Parathyroid adenoma (tissue), 2 donors: ENCODE data around the gene POU2AF2.
"Not testable (repeated sequence)": the region's sequence is repeated elsewhere in the genome, so short reads cannot be mapped to it uniquely, and the experiment has no call there.

ENCODE experiments used
- H2AFZ ChIP-seq: fragments of 300-600 bp; sonication (generic); one replicate; pipeline ENCODE4 v1.7.0; 2017; ENCODE audit warnings: antibody characterized with exemption, mild to moderate bottlenecking
- H3K27ac ChIP-seq: fragments of 300-600 bp; sonication (generic); one replicate; pipeline ENCODE4 v1.7.0; 2017
- H3K27me3 ChIP-seq: fragments of 300-600 bp; sonication (generic); one replicate; pipeline ENCODE4 v1.7.0; 2017; ENCODE audit warnings: low read length; ENCODE audit not compliant: control insufficient read depth, insufficient read depth
- H3K36me3 ChIP-seq: fragments of 300-600 bp; sonication (generic); one replicate; pipeline ENCODE4 v1.7.0; 2017; ENCODE audit warnings: low read length; ENCODE audit not compliant: control insufficient read depth, insufficient read depth
- H3K4me1 ChIP-seq: fragments of 300-600 bp; sonication (generic); one replicate; pipeline ENCODE4 v1.7.0; 2017; ENCODE audit warnings: control low read depth
- H3K4me2 ChIP-seq: fragments of 300-600 bp; sonication (generic); one replicate; pipeline ENCODE4 v1.7.0; 2017; ENCODE audit warnings: low read length
- H3K4me3 ChIP-seq: fragments of 300-600 bp; sonication (generic); one replicate; pipeline ENCODE4 v1.7.0; 2017; ENCODE audit warnings: low read depth, low read length
- H3K79me2 ChIP-seq: fragments of 300-600 bp; sonication (generic); one replicate; pipeline ENCODE4 v1.7.0; 2017; ENCODE audit warnings: control low read depth
- H3K9ac ChIP-seq: fragments of 300-600 bp; sonication (generic); one replicate; pipeline ENCODE4 v1.7.0; 2017; ENCODE audit warnings: mild to moderate bottlenecking
- H3K9me3 ChIP-seq: fragments of 300-600 bp; sonication (generic); one replicate; pipeline ENCODE4 v1.7.0; 2017; ENCODE audit warnings: low read length; ENCODE audit not compliant: control insufficient read depth
- TF ChIP-seq, protein P1 (sequence below): fragments of 300-600 bp; sonication (generic); IDR thresholded peaks from one replicate; pipeline ENCODE4 v1.7.0; 2017; ENCODE audit warnings: antibody characterized with exemption, mild to moderate bottlenecking
- donor health status: primary hyperparathyroidism.

POU2AF2 gene

GRCh38 chr11:111285189-111286091, 39.9 kb downstream of the POU2AF2 start:
- no peak overlapping the region for H3K27ac ChIP-seq
- peak overlapping the region; percentile 73 for H3K4me2 ChIP-seq
- H3K4me3 ChIP-seq = peak overlapping the region; percentile 14
- no peaks in the 10 kb centered on the region for H3K36me3 ChIP-seq
- H3K9ac ChIP-seq = no peak overlapping the region
- H3K27me3 ChIP-seq = no peaks in the 10 kb centered on the region
- H3K4me1 ChIP-seq = peaks cover 3% of the 10 kb centered on the region
- no peaks in the 10 kb centered on the region for H3K79me2 ChIP-seq
- TF ChIP-seq, protein P1, sequence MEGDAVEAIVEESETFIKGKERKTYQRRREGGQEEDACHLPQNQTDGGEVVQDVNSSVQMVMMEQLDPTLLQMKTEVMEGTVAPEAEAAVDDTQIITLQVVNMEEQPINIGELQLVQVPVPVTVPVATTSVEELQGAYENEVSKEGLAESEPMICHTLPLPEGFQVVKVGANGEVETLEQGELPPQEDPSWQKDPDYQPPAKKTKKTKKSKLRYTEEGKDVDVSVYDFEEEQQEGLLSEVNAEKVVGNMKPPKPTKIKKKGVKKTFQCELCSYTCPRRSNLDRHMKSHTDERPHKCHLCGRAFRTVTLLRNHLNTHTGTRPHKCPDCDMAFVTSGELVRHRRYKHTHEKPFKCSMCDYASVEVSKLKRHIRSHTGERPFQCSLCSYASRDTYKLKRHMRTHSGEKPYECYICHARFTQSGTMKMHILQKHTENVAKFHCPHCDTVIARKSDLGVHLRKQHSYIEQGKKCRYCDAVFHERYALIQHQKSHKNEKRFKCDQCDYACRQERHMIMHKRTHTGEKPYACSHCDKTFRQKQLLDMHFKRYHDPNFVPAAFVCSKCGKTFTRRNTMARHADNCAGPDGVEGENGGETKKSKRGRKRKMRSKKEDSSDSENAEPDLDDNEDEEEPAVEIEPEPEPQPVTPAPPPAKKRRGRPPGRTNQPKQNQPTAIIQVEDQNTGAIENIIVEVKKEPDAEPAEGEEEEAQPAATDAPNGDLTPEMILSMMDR = no peak
- H2AFZ ChIP-seq = peak overlapping the region; percentile 51
- no peaks in the 10 kb centered on the region for H3K9me3 ChIP-seq

DNA sequence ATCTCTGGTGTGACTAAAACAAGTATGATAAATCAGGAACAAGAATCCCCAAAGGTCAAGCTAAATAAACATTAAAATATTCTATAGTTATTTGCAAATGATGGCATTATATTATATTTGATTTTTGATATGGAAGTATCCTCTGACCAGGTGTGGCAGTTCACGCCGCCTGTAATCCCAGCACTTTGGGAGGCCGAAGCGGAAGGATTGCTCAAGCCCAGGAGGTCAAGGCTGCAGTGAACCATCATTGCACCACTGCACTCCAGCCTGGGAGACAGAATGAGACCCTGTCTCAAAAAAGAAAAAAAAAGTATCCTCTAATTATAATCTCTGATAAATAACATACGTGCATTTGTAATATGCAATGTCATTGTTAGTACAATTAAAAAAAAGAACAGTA, 46.2 kb downstream of the POU2AF2 start:
- TF ChIP-seq, protein P1 = no peak
- Histone ChIP-seq H3K36me3 (no peaks in the 10 kb centered on the region), H3K9me3 (no peaks in the 10 kb centered on the region), H3K27me3 (no peaks in the 10 kb centered on the region), H3K4me1 (peaks cover 10% of the 10 kb centered on the region), H3K4me2 (no peak overlapping the region), H3K79me2 (no peaks in the 10 kb centered on the region), H3K4me3 (no peak overlapping the region), H2AFZ (no peak overlapping the region), H3K27ac (no peak overlapping the region), H3K9ac (no peak overlapping the region)

DNA sequence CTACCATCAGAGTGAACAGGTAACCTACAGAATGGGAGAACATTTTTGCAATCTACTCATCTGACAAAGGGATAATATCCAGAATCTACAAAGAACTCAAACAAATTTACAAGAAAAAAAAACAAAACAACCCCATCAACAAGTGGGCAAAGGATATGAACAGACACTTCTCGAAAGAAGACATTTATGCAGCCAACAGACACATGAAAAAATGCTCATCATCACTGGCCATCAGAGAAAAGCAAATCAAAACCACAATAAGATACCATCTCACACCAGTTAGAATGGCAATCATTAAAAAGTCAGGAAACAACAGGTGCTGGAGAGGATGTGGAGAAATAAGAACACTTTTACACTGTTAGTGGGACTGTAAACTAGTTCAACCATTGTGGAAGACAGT, 46.9 kb downstream of the POU2AF2 start:
- not testable (repeated sequence) for H3K9me3 ChIP-seq, H3K4me3 ChIP-seq

DNA sequence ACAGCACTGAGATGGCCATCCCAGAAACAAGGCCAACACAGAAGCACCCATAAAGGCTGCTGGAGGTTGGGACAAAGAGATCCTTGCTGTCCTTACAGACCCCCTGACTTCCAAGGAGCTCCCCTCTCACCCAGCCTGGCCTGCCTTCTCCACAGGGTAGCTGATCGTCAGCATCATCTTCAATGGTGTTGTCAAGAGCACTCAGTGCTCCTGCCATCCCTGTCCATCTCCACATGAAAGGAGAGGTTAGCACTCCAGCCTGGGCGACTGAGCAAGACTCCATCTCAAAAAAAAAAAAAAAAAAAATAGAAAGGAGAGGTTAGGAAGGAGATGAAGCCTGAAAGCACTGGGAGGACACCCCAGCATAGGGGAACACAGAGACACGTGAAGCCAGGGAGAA, 50.7 kb downstream of the POU2AF2 start:
- Histone ChIP-seq H3K4me3 (no peak overlapping the region), H2AFZ (no peak overlapping the region), H3K9me3 (no peaks in the 10 kb centered on the region), H3K4me2 (no peak overlapping the region), H3K4me1 (peaks cover 14% of the 10 kb centered on the region), H3K79me2 (no peaks in the 10 kb centered on the region), H3K27ac (peak overlapping the region; percentile 83), H3K9ac (no peak overlapping the region), H3K36me3 (no peaks in the 10 kb centered on the region), H3K27me3 (no peaks in the 10 kb centered on the region)
- TF ChIP-seq, protein P1 = no peak

More for the DNA sequence above, 46.9 kb downstream of the POU2AF2 start:
- not testable (repeated sequence) for H3K4me2 ChIP-seq, H3K36me3 ChIP-seq, H3K27me3 ChIP-seq, H3K27ac ChIP-seq, H3K9ac ChIP-seq, H2AFZ ChIP-seq, H3K4me1 ChIP-seq, H3K79me2 ChIP-seq

DNA sequence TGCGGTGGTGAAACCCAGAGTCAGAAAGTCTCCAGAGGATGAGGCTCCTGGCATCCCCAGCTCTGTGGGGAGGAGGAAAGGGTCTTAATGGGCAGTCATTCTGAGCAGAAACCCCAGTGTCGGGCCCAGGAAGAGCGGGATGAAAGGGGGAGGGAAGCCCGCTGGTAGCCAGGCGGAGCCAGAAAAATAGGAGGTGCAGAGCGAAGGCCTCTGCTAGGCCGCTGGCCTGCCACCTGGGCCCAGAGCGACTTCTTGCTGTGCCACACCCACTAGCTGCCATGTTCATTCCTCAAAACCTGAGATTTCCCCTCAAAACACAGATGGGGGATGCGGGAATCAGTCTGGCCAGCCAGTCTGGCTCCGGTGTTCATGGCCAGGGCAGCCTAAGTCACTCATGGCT, 52.2 kb downstream of the POU2AF2 start:
- Histone ChIP-seq H3K9me3 (no peaks in the 10 kb centered on the region), H2AFZ (no peak overlapping the region), H3K27ac (no peak overlapping the region), H3K36me3 (no peaks in the 10 kb centered on the region), H3K4me1 (peaks cover 22% of the 10 kb centered on the region), H3K4me3 (peak overlapping the region; percentile 31), H3K27me3 (no peaks in the 10 kb centered on the region), H3K79me2 (no peaks in the 10 kb centered on the region), H3K9ac (no peak overlapping the region), H3K4me2 (peak overlapping the region; percentile 68)
- TF ChIP-seq, protein P1 = no peak
